AG09309 (cell line): ENCODE data around the gene NKPD1.

ENCODE experiments used
- DNase-seq: peaks from one replicate; pipeline ENCODE4 v3.0.0-alpha.2; 2010; ENCODE audit warnings: low read depth
- H3K4me3 ChIP-seq: 2 replicates; pipeline ENCODE4 v1.5.1; 2011; ENCODE audit warnings: mild to moderate bottlenecking, low read depth, low read length, moderate library complexity; ENCODE audit not compliant: control insufficient read depth
- TF ChIP-seq, protein P1 (sequence below): IDR thresholded peaks from 2 replicates; pipeline ENCODE4 v1.5.1; 2011; ENCODE audit warnings: mild to moderate bottlenecking, low read depth, low read length, inconsistent platforms; ENCODE audit not compliant: insufficient read depth, control insufficient read depth; ENCODE audit errors: missing control alignments

Gene NKPD1

DNA sequence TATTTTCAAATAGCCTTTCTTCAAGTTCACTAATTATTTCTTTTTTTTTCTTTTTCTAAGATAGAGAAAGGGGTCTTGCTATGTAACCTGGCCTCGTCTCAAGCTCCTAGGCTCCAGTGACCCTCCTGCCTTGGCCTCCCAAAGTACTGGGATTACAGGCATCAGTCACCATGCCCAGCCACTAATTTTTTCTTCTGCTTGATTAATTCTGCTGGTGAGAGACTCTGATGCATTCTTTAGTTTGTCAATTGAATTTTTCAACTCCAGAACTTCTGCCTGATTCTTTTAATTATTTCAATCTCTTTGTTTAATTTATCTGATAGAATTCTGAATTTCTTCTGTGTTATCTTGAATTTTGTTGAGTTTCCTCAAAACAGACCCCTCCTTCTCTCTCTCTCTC is 29.2 kb upstream of the NKPD1 start:
- DNase-seq, result no peak
- no peak overlapping the region for H3K4me3 ChIP-seq
- TF ChIP-seq, protein P1, sequence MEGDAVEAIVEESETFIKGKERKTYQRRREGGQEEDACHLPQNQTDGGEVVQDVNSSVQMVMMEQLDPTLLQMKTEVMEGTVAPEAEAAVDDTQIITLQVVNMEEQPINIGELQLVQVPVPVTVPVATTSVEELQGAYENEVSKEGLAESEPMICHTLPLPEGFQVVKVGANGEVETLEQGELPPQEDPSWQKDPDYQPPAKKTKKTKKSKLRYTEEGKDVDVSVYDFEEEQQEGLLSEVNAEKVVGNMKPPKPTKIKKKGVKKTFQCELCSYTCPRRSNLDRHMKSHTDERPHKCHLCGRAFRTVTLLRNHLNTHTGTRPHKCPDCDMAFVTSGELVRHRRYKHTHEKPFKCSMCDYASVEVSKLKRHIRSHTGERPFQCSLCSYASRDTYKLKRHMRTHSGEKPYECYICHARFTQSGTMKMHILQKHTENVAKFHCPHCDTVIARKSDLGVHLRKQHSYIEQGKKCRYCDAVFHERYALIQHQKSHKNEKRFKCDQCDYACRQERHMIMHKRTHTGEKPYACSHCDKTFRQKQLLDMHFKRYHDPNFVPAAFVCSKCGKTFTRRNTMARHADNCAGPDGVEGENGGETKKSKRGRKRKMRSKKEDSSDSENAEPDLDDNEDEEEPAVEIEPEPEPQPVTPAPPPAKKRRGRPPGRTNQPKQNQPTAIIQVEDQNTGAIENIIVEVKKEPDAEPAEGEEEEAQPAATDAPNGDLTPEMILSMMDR, result no peak

DNA sequence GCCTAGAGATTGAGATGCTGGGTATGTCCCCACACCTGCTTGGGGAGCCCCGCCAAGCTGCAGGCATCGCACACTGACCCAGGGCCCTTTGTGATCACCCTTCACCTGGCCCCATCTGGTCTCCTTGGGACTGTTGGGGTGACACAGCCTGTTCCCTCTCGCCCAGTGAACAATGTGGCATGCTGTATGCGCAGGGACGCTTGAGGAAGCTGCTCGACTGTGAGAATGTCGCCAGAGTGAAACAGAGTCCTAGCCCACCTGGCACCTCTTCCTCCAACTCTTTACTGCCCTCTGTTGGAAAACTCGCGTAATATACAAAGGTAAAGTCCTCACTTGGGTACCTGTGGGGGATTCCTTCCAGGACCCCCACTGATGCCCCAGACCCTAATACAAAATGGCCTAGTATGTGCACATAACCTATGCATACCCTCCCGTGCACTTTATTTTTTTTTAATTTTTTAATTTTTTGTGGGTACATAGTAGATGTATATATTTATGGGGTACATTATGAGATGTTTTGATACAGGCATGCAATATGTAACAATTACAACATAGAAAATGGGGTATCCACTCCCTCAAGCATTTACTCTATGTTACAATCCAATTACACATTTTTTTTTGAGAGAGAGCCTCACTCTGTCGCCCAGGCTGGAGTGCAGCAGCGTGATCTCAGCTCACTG is 26.8 kb upstream of the NKPD1 start:
- TF ChIP-seq, protein P1, result peak; percentile 51
- no peak for DNase-seq
- no peak overlapping the region for H3K4me3 ChIP-seq

DNA sequence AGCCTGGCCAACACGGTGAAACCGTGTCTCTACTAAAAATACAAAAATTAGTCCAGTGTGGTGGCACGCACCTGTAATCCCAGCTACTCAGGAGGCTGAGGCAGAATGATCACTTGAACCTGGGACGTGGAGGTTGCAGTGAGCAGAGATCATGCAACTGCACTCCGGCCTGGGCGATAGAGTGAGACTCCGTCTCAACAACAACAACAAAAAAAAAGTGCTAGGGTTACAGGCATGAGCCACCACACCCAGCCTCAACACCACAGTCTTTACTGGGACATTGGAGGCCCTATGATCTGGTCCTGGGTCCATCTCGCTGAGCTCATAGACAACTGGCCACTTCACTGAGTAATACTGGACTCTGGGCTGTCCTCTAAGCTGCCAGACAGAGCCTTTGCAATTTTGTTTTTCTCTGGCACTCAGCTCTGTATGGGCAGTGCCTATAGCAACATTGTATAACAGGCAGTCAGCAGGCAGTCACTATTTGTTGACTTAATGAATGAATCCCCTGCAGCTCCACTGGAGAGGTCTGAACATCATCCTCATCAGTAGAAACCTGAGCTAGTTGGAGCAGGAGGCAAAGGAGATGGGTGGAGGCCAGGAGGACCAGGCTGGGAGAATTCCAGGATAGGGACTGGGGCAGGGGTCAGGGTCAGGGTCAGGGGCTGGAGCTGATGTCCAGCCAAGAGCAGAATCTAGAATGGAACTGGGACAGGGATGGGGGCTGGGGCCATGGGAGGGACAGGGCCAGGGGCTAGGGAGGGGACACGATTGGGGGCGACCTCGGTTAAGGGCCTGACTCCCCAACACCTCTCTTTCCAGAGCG is 25.9 kb upstream of the NKPD1 start:
- TF ChIP-seq, protein P1, result no peak
- no peak for DNase-seq
- H3K4me3 ChIP-seq, result no peak overlapping the region

DNA sequence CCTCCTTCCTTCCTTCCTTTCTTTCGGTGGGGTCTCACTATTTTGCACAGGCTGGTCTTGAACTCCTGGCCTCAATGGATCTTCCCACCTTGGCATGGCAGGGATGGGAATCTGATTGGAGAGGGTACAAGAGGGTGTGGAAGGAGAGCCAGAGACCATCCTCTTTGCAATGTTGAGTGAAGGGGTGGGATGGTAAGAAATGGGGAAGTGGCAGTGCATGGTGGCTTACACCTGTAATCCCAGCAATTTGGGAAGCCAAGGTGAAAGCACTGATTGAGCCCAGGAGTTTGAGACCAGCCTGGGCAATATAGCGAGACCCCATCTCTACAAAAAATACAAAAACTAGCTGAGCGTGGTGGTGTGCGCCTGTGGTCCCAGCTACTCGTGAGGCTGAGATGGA is 23.3 kb upstream of the NKPD1 start:
- TF ChIP-seq, protein P1, result no peak
- no peak overlapping the region for H3K4me3 ChIP-seq
- DNase-seq, result no peak

DNA sequence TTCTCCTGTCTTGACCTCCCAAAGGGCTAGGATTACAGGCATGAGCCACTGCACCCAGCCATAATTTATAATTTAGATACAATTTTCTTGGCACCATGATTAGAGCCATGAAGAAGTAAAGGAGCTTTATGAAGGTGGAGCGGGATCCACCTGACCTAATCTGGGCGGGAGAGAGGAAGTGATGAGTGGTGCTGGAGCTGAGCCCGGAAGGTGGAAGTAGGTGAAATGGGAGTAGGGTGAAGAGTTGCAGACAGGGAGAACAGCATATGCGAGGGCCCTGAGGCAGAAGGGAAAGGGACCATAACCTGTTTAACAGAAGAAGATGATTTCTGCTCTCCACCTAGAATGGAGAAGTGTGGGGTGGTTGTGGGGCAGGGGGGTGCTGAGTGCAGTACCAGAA is 22.0 kb upstream of the NKPD1 start:
- no peak overlapping the region for H3K4me3 ChIP-seq
- TF ChIP-seq, protein P1, result no peak
- no peak for DNase-seq

DNA sequence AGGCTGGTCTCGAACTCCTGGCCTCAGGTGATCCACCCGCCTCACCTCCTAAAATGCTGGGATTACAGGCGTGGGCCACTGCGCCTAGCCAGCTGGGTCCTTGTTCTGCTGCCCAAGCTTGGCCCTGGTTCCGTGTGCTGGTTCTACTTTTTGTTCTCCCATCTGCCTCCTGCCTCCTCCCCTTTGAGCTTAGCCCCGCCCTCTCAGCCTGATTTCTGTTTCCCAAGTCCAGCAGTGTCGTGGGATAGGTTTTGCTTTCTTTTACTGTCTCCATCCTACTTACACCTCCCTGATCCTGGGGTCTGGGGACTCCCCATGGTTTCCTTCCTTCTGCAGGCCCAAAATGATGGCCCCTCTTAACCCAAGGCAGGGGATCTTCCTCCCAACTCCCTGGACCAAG is 20.2 kb upstream of the NKPD1 start:
- TF ChIP-seq, protein P1, result no peak
- no peak overlapping the region for H3K4me3 ChIP-seq
- DNase-seq, result no peak
